ENCODE data around the gene RPL37A.
A peak's percentile ranks its signal among the peaks of the same experiment; 100 is the strongest.

The RPL37A gene

GRCh38 chr2:216498379-216499352 is at the start of gene RPL37A:
RPL37A (plus strand) TSS chr2:216498844; CDS start chr2:216498875, 31 bp downstream.
- no peaks in the 10 kb centered on the region for H3K36me3 ChIP-seq (ENCODE audit: control insufficient read depth, insufficient read depth, low read length)
- peak within 1 kb of the TSS; percentile 90 for H3K4me3 ChIP-seq (ENCODE audit: low read length)
- peaks cover 20% of the 10 kb centered on the region for H3K4me1 ChIP-seq (ENCODE audit: control insufficient read depth, insufficient read depth, low read length)
- peak within 1 kb of the TSS; percentile 97 for H3K9ac ChIP-seq (ENCODE audit: low read length)
- no peaks in the 10 kb centered on the region for H3K27me3 ChIP-seq (ENCODE audit: control insufficient read depth, insufficient read depth, low read length)
- H3K9me3 ChIP-seq (ENCODE audit: control insufficient read depth, low read length): no peaks in the 10 kb centered on the region

GRCh38 chr2:216450346-216450745 is 48.3 kb upstream of the RPL37A start:
- H3K36me3 ChIP-seq (ENCODE audit: control insufficient read depth, insufficient read depth, low read length): no peaks in the 10 kb centered on the region
- no peak overlapping the region for H3K4me3 ChIP-seq (ENCODE audit: low read length)

DNA sequence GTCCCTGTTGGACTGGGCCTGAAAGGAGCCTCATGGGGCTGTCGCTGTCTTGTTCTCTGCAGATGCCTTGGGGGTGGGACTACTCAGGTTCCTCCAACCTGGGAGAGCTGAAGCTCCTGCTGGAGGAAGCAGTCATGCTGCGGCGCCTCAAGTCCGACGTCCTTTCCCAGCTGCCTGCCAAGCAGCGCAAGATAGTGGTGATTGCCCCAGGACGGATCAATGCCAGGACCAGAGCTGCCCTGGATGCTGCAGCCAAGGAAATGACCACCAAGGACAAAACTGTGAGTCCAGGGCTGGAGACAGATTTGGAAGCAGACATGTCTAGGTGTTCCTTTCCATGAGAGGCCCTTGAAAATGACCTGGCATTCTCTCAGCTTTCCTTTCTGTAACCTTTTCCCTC is 47.9 kb upstream of the RPL37A start:
- Histone ChIP-seq H3K27me3 (ENCODE audit: control insufficient read depth, insufficient read depth, low read length) (no peaks in the 10 kb centered on the region), H3K9me3 (ENCODE audit: control insufficient read depth, low read length) (no peaks in the 10 kb centered on the region), H3K4me3 (ENCODE audit: low read length) (no peak overlapping the region), H3K4me1 (ENCODE audit: control insufficient read depth, insufficient read depth, low read length) (no peaks in the 10 kb centered on the region), H3K9ac (ENCODE audit: low read length) (no peak overlapping the region), H3K36me3 (ENCODE audit: control insufficient read depth, insufficient read depth, low read length) (no peaks in the 10 kb centered on the region)

More at GRCh38 chr2:216450346-216450745, 48.3 kb upstream of the RPL37A start:
- H3K27me3 ChIP-seq (ENCODE audit: control insufficient read depth, insufficient read depth, low read length): no peaks in the 10 kb centered on the region
- H3K9ac ChIP-seq (ENCODE audit: low read length): no peak overlapping the region
- H3K4me1 ChIP-seq (ENCODE audit: control insufficient read depth, insufficient read depth, low read length): no peaks in the 10 kb centered on the region
- H3K9me3 ChIP-seq (ENCODE audit: control insufficient read depth, low read length): no peaks in the 10 kb centered on the region

- Histone ChIP-seq H3K4me1 (ENCODE audit: control insufficient read depth, insufficient read depth, low read length) (no peaks in the 10 kb centered on the region), H3K4me3 (ENCODE audit: low read length) (no peak overlapping the region), H3K27me3 (ENCODE audit: control insufficient read depth, insufficient read depth, low read length) (no peaks in the 10 kb centered on the region), H3K36me3 (ENCODE audit: control insufficient read depth, insufficient read depth, low read length) (no peaks in the 10 kb centered on the region), H3K9ac (ENCODE audit: low read length) (no peak overlapping the region), H3K9me3 (ENCODE audit: control insufficient read depth, low read length) (no peaks in the 10 kb centered on the region)
These were observed 44.6 kb upstream of the RPL37A start for GRCh38 chr2:216453955-216454614.

DNA sequence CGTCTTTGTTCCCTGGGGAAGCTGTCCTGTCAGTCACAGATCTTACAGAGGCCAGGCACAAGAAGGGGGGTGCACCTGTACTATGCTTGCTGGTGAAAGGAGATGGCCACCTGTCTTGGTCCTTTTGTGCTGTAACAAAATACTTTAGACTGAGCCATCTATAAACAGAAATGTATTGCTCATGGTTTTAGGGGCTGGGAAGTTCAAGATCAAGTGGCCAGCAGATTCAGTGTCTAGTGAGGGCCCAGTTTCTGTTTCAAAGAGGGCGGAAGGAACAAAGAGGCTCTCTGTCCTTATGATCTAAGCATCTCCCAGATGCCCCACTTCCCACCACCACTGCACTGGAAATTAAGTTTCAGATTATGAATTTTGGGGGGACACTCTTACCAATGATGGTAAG is 35.5 kb upstream of the RPL37A start:
- H3K9ac ChIP-seq (ENCODE audit: low read length): no peak overlapping the region
- H3K36me3 ChIP-seq (ENCODE audit: control insufficient read depth, insufficient read depth, low read length): no peaks in the 10 kb centered on the region
- H3K27me3 ChIP-seq (ENCODE audit: control insufficient read depth, insufficient read depth, low read length): no peaks in the 10 kb centered on the region
- no peak overlapping the region for H3K4me3 ChIP-seq (ENCODE audit: low read length)
- H3K9me3 ChIP-seq (ENCODE audit: control insufficient read depth, low read length): no peaks in the 10 kb centered on the region
- H3K4me1 ChIP-seq (ENCODE audit: control insufficient read depth, insufficient read depth, low read length): no peaks in the 10 kb centered on the region

DNA sequence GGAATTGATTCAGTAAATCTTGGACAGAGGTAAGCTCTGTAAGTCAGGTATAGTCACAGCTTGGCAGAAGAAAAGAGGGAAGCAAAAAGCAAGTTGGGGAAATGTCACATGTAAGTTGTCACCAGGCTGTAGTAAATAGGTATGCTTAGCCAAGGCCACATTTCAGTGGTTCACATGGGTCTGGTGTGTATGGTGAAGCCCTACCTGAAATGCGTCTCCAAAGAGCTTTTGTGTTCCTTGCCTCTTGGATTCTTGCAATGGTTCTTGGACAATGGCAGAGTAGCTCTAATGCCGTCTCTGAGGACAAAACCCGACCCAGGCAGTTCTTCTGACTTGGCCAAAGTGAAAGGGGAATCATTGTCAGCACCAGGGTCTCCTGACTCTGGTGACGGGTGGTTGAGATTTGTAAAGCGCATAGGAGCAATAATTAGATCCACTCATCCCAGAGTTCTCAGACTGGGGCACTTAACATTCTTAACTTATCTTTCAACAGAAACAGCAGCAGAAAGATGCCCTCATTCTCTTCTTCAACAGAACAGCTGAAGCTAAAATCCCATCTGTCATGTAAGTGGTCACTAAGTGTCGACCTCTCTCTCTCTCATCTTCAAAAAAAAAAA is 34.4 kb upstream of the RPL37A start:
- Histone ChIP-seq H3K9ac (ENCODE audit: low read length) (no peak overlapping the region), H3K4me1 (ENCODE audit: control insufficient read depth, insufficient read depth, low read length) (no peaks in the 10 kb centered on the region), H3K27me3 (ENCODE audit: control insufficient read depth, insufficient read depth, low read length) (no peaks in the 10 kb centered on the region), H3K9me3 (ENCODE audit: control insufficient read depth, low read length) (no peaks in the 10 kb centered on the region), H3K4me3 (ENCODE audit: low read length) (no peak overlapping the region), H3K36me3 (ENCODE audit: control insufficient read depth, insufficient read depth, low read length) (no peaks in the 10 kb centered on the region)

- no peaks in the 10 kb centered on the region for H3K27me3 ChIP-seq (ENCODE audit: control insufficient read depth, insufficient read depth, low read length)
- H3K9me3 ChIP-seq (ENCODE audit: control insufficient read depth, low read length): no peaks in the 10 kb centered on the region
- H3K9ac ChIP-seq (ENCODE audit: low read length): no peak overlapping the region
- no peaks in the 10 kb centered on the region for H3K4me1 ChIP-seq (ENCODE audit: control insufficient read depth, insufficient read depth, low read length)
- no peak overlapping the region for H3K4me3 ChIP-seq (ENCODE audit: low read length)
- no peaks in the 10 kb centered on the region for H3K36me3 ChIP-seq (ENCODE audit: control insufficient read depth, insufficient read depth, low read length)
These were observed 33.0 kb upstream of the RPL37A start for GRCh38 chr2:216465579-216466195.

- no peaks in the 10 kb centered on the region for H3K36me3 ChIP-seq (ENCODE audit: control insufficient read depth, insufficient read depth, low read length)
- no peaks in the 10 kb centered on the region for H3K27me3 ChIP-seq (ENCODE audit: control insufficient read depth, insufficient read depth, low read length)
These were observed 30.8 kb upstream of the RPL37A start for GRCh38 chr2:216467845-216468244.

GRCh38 chr2:216469661-216470060 is 29.0 kb upstream of the RPL37A start:
- no peaks in the 10 kb centered on the region for H3K4me1 ChIP-seq (ENCODE audit: control insufficient read depth, insufficient read depth, low read length)
- H3K4me3 ChIP-seq (ENCODE audit: low read length): no peak overlapping the region
- H3K36me3 ChIP-seq (ENCODE audit: control insufficient read depth, insufficient read depth, low read length): no peaks in the 10 kb centered on the region
- no peaks in the 10 kb centered on the region for H3K9me3 ChIP-seq (ENCODE audit: control insufficient read depth, low read length)
- H3K27me3 ChIP-seq (ENCODE audit: control insufficient read depth, insufficient read depth, low read length): no peaks in the 10 kb centered on the region
- no peak overlapping the region for H3K9ac ChIP-seq (ENCODE audit: low read length)

More at GRCh38 chr2:216467845-216468244, 30.8 kb upstream of the RPL37A start:
- Histone ChIP-seq H3K4me3 (ENCODE audit: low read length) (no peak overlapping the region), H3K9me3 (ENCODE audit: control insufficient read depth, low read length) (no peaks in the 10 kb centered on the region), H3K4me1 (ENCODE audit: control insufficient read depth, insufficient read depth, low read length) (no peaks in the 10 kb centered on the region), H3K9ac (ENCODE audit: low read length) (no peak overlapping the region)

DNA sequence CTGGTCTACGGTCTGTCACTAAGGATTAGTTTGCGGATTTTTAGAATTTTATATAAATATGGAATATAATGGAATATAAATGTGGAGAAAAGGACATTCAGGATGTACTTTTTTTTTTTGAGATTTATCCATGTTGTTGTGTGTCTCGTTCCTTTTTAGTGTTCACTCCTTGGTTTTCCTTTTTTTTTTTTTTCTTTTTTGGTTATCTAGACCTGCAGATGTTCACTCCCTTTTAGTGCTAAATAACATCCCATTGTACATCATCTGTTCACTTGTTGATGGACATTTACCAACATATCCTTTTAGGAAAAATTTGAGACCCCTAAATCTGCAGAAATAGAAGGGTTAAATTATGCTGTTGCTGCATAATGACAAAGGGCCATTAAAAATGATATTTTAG is 25.5 kb upstream of the RPL37A start:
- Histone ChIP-seq H3K9me3 (ENCODE audit: control insufficient read depth, low read length) (no peaks in the 10 kb centered on the region), H3K9ac (ENCODE audit: low read length) (no peak overlapping the region), H3K4me1 (ENCODE audit: control insufficient read depth, insufficient read depth, low read length) (no peaks in the 10 kb centered on the region), H3K4me3 (ENCODE audit: low read length) (no peak overlapping the region), H3K36me3 (ENCODE audit: control insufficient read depth, insufficient read depth, low read length) (no peaks in the 10 kb centered on the region), H3K27me3 (ENCODE audit: control insufficient read depth, insufficient read depth, low read length) (no peaks in the 10 kb centered on the region)

- H3K36me3 ChIP-seq (ENCODE audit: control insufficient read depth, insufficient read depth, low read length): no peaks in the 10 kb centered on the region
These were observed 23.5 kb upstream of the RPL37A start for GRCh38 chr2:216474925-216475670.

More at GRCh38 chr2:216474925-216475670, 23.5 kb upstream of the RPL37A start:
- H3K4me1 ChIP-seq (ENCODE audit: control insufficient read depth, insufficient read depth, low read length): no peaks in the 10 kb centered on the region
- no peak overlapping the region for H3K9ac ChIP-seq (ENCODE audit: low read length)
- no peaks in the 10 kb centered on the region for H3K27me3 ChIP-seq (ENCODE audit: control insufficient read depth, insufficient read depth, low read length)
- no peaks in the 10 kb centered on the region for H3K9me3 ChIP-seq (ENCODE audit: control insufficient read depth, low read length)
- H3K4me3 ChIP-seq (ENCODE audit: low read length): no peak overlapping the region
